NCI-H2171 treated with DMSO at 0.1 percent for 48 hours (cell line): ENCODE data around the gene NKX1-1.
"Not testable (repeated sequence)": the region's sequence is repeated elsewhere in the genome, so short reads cannot be mapped to it uniquely, and the experiment has no call there.

Experiments
- DNase-seq: peaks from one replicate; lab custom pipeline; 2025; lab: John Stamatoyannopoulos, UW

NKX1-1 gene

DNA sequence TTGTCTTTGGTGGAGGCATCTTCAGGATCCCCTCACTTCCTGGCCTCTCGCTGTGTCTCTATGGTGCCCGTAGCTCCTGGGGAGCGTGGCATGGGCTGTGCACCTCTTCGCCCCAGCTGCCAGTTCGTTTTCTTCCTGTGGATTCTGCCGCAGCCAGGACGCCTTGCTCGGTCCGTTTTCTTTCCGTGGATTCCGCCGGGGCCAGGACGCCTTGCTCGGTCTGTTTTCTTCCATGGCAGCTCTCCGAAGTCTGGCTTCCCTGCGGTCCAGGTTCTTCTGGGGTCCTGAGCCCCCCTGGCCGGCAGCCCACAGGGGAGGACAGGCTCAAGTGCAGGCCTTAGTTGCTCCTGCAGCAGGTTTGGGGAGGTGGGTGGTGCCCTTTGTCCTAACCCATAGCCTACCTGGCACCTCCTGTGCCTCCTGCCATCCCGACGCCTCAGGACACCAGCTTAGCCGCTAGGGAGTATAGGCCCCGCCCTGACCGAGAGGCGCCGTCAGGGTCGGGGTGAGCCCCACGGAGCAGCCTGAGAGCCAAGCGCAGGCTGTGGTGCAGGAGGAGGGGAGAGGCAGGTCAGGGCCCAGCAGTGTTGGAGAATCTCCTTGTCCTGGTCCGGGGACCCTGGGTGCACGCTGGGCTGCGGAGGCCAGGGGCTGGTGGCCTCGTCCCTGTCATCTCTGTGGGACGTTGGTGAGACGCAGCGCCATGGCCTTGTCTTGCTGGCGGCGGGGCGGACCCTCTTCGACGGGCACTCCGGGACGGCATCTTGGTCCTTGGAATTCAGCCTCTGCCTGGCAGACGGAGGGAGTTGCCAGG, 32.1 kb downstream of the NKX1-1 start:
- DNase-seq: no peak

DNA sequence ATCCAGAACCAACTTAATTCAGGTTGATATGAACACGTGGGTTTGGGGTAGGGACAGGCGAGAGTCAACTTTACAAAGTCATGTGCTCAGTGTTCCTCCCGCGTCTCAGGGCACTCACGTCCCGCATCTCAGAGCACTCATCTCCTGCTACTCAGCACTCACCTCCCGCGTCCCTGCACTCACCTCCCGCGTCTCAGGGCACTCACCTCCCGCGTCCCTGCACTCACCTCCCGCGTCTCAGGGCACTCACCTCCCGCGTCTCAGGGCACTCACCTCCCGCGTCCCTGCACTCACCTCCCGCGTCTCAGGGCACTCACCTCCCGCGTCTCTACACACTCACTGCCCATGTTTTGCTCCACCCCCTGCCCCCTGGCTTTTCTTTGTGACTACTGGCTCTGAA, 33.7 kb downstream of the NKX1-1 start:
- DNase-seq: not testable (repeated sequence)

DNA sequence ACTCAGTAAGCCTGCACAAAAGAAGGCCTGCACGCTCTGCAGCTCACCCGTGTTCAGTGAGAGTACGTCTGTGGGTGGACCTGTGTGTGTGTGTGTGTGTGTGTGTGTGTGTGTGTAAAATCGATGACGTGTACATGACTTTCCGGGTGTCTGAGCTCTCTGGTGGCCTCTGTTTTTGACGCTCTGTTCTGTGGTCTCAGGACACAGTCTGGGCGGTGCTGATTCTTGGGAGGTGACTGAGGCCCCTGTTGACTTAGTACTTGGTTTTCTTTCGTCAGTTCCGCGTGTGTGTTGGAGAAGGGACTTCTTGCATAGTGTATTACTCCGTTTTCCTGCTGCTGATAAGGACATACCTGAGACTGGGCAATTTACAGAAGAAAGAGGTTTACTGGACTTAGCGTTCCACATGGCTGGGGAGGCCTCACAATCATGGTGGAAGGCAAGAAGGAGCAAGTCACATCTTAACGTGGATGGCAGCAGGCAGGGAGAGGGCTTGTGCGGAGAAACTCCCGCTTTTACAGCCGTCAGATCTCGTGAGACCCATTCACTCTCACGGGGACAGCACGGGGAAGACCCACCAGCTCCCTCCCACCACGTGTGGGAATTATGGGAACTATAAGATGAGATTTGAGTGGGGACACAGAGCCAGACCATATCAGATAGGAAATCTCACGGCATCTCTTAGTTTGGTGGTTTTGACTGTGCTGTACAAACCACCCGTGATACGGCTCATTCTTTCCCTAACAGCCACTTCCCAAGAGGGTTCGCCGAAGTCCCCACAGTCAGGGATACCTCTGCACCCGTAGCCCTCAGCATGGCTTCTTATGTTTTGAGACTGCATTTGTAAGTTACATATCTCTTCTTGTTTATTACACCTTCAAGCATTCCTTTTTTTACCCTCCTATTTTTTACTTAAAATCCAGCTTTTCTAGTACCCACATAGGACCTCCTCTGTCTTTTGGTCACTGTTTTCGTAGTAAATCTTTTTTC, 34.8 kb downstream of the NKX1-1 start:
- no peak for DNase-seq

DNA sequence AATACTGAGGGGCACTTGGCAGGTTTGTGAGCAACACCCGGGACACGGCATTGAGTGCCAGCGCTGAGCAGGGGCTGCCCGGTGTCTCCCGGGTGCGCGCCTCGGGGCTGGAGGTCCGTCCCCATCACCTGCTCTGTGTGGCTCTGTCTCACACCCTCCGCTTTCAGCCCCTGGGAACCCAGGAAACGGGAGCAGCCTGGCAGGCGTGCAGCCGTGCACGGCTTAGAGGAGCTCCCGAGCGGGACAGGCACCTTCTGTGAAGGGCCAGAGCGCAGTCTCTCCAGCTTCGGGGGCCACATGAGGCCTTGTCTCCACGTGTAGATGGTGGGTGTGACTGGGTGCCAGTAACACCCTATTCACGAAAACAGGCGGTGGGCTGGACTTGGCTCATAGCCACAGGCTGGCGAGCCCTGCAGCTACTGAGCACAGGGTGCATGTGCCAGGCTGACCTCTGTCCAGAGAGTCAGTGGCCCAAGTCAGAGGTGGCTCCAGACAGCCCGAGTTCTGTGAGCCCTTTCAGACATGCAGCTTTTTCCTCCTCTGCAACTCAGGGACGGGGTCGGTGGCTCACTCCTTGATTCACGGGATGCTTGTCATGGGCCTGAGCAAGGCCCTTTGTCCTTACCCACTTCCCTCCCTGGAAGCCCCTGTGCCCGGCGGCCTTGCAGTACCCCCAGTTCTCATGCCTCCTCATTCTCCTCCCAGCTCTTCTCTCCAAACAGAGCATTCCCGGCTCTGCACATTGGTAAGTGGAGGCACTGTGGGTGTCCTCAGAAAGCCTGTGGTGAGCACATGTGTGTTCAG, 35.7 kb downstream of the NKX1-1 start:
- DNase-seq: no peak

DNA sequence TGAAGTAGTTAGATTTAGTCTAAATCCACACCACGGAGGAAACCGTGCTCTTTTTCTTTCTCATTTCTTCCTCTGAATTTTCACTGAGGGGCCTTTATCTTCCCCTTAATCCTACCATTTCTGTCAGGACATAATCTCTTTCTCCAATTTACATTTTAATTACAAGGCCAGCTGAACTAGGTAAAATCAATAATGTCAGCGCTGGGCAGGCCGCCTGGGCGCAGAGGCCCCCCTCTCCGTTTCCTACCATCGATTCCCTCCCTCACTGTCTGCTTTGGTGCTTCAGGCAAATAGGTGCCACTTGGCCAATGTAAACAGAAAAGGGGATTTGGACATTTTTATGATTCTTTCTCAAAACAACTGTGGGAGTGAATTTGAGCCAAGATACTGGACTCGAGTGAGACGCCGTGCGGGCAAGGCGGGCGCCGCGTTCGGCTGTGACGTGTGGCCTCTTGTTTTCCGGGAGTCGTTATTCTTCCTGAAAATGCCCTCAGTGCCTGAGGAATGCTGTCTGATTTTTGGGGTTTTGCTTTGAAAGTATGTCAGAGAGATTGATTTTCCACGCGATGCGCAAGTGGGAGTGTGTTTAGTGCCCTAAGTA, 36.7 kb downstream of the NKX1-1 start:
- no peak for DNase-seq

DNA sequence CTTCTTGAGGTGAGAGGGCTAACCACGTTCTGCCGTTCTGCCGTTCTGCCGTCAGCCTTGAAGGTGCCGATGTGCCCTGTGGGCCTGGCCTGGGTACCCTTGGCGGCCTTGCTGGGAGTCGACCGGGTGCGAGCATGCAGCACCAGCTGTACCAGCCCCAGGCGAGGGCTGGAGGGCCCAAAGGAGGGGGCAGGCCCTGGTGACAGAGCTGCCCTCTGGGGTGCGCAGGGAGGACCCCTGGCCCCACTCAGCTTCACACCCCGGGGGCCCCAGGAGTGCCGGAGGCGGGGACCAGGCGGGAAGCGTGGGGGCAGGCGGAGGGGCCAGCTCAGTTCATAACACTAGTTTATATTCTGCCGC, 37.2 kb downstream of the NKX1-1 start:
- DNase-seq: no peak

DNA sequence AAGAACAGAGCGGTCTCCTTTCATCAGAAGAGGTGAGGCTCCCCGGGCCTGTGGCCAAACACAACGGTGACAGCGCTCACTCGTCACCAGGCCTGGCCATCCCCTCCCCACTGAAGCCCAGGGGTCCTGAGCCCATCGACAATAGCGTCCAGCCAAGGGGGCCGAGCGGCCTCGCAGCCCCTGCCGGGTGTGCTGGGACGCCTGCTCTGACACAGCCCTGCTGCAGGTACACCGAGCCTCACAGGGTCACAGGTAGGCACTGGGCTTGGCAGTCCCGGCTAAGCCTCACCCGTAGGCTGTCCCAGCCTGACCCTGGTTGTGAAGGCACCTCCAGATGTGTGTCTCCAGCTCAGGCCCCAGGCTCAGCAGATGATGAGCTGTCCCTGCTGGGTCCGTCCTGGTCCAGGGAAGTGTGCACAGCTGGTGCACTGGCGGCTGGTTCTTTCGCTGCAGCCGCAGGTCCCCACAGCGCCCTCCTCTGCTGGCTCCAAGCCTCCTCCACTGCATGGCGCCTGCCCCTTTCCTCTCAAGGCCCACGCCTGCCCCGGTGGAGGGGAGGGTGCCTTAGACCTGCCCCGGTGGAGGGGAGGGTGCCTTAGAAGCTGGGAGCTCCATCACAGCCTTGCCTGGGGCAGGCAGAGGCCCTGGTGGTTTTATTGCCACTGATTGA, 37.7 kb downstream of the NKX1-1 start:
- DNase-seq: no peak

DNA sequence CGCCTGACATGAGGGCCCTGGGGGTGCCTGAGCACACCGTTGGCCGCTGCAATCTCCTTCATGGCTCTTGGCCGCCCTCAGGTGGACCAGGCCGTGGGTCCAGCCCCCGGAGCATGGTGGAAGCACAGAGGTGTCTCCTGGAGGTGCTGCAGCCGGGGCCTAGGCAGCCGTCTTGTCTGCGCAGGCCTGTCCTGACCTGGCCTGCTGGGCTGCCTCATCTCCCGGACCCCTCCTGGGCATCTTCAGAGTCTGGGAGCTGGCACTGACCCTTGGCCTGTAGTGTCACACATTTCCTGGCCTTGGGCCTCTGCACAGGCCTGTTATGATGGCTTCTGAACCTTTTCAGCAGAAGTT, 38.3 kb downstream of the NKX1-1 start:
- no peak for DNase-seq

DNA sequence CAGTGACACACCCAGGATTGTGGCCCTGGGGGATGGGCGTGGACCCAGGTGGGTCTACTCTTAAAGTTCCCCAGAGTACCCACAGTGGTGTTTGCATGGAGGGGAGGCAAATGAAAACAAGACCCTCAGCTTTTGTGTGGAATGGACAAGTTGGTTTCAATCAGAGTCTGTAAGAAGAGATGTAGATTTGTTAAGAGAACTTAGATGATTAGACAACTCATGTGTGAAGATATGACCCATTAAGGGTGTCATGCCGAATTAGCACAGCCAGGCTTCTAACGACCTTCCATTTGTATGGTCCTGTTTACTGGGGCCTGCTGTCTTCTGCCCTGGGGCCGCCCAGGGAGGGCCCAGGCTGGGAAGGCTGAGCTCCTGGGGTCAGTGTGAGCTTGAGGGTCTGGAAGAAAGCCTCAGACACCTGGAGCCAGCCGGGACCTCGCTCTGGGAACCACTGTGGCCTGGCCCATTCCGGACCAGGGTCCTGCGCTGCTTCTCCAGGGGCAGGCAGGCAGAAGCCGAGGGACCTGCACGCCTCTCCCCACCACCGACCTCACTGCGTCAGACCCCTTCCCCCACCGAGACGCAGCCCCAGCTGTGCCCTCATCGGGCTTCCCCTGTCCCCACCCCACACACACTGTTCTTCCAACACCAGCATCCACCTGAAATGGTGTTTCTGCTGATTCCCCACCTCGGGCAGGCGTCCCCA, 38.9 kb downstream of the NKX1-1 start:
- DNase-seq: no peak

DNA sequence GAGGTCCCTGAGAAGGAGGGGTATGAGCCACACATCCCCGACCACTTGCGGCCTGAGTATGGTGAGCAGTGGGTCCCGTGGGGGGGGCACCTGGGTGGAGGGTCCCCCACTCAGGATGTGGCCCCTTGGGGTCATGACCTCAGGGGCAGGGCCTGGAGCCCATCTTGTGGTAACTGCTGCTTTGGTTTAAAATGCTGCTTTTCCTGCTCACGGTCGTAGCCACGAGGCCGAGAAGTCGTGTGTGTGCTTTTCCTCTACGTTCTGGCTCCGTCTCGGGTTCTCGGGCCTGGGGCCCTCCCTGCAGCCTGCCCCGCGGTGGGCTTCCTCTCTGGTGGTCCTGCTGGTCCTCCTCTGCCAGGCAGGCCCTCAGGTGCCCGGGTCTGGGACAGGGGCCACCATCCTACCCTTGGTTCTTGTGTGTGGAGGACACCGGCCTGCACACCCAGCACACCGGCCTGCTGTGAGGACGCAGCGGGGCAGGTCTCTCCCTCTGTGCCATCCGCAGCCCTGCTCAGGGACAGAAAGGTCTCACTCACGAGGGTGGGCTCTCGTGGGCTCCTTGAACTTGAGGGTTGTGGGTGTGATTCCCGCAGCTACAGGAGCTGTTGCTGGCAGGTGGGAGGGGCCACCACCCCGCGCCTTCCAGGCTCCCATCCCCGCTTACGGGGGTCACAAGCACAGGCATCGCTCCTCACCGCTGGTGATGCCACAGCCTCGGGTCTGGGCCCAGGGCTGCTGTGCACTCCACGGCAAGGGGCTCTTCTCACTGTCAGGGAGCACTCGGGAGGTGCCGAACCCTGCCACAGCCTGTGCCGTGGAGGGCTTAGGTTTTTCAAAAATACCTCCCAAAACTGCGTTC, 39.6 kb downstream of the NKX1-1 start:
- DNase-seq: no peak

DNA sequence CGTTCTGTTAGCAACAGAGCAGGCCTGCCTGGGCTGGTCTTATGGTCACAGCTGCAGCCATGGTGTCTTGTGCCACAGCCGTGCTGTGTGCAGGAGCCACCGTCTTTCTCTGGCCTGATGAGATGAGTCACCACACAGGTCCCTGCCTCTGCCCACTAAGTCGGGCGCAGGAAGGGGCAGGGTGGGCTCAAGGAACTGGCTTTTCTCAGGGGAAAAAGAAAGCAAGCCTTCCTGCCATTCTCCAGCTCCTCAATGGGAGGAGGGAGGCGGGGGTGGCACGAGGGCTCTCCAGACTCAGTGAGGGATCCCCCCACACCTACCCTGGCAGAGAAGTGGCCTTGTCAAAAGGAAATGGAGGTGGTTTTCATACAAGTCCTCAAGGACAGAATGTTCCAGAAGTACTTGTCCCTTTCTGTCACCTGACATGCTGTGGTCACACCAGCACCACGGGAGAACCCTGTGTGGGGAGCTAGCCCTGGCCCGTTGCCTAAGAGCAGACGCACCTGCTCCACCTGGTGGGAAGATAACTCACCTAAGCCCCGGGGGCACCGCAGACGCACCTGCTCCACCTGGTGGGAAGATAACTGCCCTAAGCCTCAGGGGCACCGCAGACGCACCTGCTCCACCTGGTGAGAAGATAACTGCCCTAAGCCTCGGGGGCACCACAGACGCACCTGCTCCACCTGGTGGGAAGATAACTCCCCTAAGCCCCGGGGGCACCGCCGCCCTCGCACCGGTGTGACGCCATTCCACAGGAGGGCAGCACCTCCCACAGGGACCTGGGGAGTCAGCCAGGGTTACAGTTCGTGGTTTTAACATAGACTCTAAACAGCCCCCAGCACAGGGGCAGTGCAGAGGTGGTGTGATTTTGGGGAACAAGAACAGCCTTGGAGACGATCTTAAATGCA, 40.7 kb downstream of the NKX1-1 start:
- DNase-seq: peak; percentile 72

DNA sequence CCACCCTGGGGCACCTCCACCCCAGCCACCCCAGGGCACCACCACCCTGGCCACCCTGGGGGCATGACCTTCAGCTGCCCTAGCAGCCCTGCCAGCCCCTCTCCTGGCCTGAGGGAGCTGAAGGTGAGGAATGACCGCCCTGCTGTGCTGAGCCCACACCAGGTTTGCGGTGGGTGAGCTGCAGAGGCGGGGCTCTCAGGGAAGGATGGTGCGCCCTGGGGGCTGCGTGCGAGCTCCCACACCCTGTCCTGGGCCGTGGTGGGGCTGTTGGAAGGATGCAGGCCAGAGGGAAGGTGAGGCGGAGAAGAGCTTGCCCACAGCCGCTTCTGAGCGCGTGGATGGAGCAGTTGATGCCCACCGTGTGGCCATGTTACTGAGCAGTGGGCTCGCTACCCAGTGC, 41.5 kb downstream of the NKX1-1 start:
- DNase-seq: no peak

DNA sequence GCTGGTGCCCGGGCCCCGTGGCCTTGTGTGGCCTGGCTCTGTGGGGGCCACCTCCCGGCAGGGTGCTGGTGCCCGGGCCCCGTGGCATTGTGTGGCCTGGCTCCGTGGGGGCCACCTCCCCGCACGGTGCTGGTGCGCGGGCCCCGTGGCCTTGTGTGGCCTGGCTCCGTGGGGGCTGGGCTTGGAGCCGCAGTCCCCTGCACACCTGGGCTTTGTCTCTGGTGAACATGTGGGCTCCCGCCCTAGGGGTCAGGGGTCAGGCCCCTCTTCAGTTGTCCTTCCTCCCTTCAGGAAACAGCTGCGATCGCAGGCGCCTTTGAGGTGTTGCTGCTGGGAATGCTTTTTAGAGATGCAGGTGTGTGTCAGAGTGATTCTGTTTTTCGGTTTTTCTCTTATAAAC, 42.0 kb downstream of the NKX1-1 start:
- no peak for DNase-seq

DNA sequence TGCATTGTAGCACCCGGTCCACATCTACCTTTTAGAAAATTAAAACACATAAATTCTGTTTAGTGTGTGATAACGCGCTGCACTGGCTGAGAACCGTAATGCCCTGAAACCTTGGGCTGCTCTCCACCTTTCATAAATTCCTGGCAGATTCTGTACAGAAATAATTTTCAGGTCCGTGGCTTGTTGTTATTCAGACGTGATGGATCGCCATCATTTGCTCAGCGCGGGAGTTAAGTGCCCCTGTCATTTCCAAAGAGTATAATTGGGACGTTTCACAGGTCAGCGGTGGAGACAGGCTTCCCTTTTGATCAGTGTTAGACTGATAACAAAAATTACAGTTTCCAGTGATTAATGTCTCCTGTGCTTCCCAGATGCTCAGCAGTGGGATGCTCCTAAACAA, 42.7 kb downstream of the NKX1-1 start:
- DNase-seq: no peak

DNA sequence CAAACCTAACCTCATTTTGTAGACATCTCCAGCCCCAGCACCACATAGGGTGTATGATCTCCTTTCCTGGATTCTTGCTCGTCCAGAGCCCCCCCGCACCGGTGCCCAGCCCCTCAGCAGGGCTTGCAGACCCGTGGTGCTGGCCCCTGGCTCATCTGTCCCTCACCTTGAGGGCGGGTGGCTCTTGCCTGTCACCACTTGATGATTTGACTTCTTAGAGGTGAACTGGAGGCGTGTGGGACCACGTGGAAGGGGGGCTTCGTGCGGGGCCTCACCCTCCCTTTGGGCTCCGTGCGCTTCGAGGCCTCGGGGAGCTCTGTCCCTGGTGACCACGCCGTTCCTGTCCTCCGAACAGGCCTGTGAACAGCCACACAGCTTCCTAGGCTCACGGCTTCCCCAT, 43.7 kb downstream of the NKX1-1 start:
- DNase-seq: no peak

DNA sequence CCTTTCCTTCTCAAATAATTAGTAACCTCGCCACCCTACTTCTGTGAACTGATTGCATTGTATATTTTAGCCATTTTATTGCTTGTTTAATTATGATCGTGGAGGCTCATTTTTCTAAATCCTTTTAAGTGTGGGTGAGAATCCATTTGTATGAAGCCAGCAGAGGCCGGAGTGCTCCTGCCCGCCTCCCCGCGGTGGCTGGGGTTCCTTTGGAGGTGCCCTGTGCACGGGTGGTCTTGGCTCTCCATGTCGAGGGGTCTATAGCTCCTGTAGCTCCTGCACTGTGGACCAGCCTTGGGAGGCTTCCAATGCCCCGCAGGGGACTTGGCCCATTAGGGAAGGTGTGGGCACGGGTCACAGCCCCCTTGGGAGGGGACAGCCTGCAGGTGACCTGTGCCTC, 44.2 kb downstream of the NKX1-1 start:
- no peak for DNase-seq

DNA sequence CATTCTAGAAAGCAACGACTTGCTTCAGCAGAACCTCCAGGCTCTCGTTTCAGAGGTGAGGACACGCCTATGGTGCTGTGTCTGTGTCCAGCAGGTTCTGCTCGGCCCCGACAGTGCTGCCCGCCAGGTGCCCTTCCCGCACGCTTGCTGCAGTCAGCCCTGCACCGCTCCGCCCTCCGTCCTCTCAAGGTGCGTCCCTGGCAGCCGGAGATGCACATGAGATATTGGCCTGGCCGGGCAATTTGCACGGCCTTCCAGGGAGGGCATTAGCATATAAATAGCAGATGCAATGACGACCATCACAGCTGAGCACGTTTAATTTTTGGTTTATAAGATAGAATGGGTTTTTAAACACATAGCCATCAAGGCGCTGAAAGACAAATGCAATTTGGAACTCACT, 44.8 kb downstream of the NKX1-1 start:
- DNase-seq: no peak

DNA sequence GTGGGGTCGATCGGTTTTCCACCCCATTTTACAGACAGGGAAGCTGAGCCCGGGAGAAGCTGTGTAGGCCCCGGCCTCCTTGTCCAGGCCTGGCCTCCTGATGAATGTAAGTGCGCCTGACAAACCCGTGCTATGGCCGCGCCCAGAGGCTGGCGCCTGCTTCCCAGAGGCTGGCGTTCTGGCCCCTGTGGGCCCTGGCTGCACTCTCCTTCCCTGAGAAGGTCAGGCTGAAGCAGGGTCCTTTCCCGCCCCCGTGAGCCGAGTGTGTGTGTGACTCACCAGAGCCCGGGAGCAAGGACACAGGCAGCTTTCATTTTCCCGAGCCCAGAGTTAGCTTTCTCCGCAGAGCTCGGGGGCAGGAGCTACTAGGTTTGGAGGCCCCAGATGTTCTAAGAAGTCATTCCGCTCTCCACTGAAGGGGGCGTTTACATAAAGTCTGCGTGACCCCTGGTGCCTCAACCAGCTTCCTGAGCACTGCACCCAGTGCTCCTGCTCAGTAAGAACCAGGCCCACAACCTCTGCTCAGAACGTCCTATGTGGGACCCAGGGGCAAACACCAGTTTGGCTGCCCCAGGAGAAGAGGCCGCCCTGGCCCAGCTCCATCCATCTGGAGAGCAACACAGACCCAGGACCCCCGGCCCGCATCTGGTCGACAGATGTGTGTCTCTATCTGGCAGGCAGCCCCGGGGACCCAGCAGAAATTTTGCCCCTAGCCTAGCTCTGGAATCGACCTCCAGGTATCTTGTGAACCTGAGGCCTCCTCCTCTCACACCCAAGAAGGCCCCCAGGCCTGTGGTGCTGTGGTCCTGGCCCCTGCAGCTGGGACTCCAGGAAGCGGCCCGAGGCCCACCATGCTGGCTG, 45.6 kb downstream of the NKX1-1 start:
- no peak for DNase-seq
